Measurements from ENCODE around the gene CTU1.

Gene CTU1

DNA sequence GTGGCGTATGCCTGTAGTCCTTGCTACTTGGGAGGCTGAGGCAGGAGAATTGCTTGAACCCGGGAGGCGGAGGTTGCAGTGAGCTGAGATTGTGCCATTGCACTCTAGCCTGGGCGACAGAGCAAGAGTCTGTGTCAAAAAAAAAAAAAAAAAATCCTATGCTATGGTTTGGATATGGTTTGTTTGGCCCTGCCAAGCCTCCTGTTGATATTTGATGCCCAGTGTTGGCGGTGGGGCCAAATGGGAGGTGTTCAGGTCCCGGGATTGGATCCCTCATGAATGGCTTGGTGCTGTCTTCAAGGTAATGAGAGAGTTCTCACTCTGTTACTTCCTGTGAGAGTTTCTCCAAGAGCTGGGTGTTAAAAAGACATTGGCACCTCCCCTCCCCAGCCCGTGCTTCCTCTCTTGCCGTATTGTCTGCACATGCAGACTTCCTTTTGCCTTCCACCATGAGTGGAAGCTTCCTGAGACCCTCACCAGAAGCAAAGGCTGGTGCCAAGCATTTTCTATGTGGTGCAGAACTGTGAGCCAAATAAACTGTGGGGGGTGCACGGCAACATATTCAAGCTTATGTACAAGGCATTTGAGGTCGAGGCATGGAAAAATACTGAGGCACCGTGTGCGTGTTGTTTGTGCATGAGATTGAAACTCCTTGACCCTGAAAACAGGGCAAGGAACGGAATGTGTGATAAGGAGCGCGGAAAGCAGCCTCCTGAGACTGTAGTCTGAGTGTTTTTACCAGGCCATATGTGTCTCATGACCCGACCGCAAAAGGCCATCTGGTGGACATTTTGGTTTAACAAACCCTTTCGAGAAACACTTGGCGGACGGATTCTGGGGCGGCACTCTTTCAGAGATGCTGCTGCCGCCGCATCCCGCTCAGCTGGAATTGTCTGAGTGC lies 23.8 kb upstream of the CTU1 start:
- DNase-seq = no peak

- no peak for DNase-seq
These were observed 21.5 kb upstream of the CTU1 start for GRCh38 chr19:51129716-51130115.

GRCh38 chr19:51128227-51128626 lies 20.0 kb upstream of the CTU1 start:
- DNase-seq = no peak

- no peak for DNase-seq
These were observed 19.5 kb upstream of the CTU1 start for GRCh38 chr19:51127755-51128154.

DNA sequence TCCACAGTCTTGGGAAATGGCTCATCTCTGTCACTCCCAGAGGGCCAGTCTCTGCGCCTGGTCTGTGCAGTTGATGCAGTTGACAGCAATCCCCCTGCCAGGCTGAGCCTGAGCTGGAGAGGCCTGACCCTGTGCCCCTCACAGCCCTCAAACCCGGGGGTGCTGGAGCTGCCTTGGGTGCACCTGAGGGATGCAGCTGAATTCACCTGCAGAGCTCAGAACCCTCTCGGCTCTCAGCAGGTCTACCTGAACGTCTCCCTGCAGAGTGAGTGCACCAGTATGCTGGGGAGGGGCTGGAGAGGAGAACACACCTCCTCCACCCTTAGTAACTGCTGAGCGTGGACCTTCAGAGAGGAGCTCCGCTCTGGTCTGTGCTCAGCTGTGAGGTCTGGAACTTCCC lies 18.8 kb upstream of the CTU1 start:
- no peak for DNase-seq

DNA sequence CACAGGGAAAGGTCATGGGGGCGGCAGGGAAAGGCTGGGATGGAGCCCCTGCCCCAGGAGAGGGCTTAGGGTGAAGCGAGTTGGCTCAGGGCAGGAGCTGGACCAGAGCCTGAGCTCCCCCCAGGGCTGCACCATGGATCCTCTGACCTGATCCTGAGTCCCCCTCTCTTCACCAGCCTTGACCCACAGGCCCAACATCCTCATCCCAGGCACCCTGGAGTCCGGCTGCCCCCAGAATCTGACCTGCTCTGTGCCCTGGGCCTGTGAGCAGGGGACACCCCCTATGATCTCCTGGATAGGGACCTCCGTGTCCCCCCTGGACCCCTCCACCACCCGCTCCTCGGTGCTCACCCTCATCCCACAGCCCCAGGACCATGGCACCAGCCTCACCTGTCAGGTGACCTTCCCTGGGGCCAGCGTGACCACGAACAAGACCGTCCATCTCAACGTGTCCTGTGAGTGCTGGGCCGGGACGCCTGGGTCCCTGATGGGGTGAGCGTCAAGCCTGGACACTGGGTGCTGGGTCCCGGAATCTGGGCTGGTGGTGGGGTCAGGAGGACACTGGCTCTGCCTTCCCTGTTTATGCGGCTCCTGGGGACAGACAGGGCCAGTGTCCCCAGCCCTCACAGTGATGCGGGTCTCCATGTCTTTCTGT lies 17.3 kb upstream of the CTU1 start:
- DNase-seq = no peak

- no peak for DNase-seq
These were observed 16.5 kb upstream of the CTU1 start, which contains the start of gene SIGLEC9 for GRCh38 chr19:51124729-51125128. SIGLEC9 (plus strand) TSS chr19:51124906; CDS start chr19:51124975, 69 bp downstream.

- DNase-seq = no peak
These were observed 16.0 kb upstream of the CTU1 start for GRCh38 chr19:51124216-51124615.

GRCh38 chr19:51123802-51124201 lies 15.6 kb upstream of the CTU1 start:
- DNase-seq = no peak

DNA sequence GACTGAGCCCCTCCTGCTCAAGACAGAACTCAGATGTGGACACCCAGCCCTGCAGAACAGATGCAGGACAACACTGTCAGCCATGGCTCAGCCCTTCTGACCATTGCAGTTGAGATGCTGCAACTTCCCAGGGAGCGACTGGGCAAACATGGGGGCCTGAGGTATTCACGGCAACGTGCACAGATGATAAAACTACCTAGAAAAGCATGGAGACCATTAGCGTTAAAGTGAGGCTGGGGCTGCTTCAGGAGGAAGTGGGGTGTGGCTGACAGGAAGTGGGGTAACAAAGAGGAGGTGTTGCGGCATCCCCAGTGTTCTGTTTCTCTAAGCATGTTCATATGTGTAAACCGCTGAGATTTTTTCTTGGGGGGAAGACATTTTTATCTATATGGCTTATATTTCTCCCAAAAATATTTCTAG lies 15.2 kb upstream of the CTU1 start:
- DNase-seq = no peak

GRCh38 chr19:51122112-51122981 lies 14.1 kb upstream of the CTU1 start:
- no peak for DNase-seq

- no peak for DNase-seq
These were observed 13.0 kb upstream of the CTU1 start for GRCh38 chr19:51121257-51121656.

DNA sequence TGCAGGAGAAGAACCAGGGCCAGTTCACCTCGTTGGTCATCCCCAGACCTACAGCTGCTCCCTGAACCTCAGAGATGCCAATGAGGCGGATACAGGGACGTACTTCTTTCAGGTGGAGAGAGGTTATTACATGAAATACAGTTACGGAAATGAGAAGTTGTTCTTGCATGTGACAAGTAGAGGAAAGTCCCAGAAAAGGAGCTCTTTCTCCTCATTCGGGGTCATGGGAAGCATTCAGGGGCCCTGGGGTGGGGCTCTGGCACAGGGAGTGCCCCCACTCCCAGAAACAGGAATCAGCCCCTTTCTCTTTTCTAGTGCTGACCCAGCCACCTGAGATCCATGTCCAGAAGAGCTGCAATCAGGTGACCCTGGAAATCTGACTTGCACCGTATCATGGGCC lies 12.0 kb upstream of the CTU1 start:
- DNase-seq = no peak

- DNase-seq = no peak
These were observed 11.4 kb upstream of the CTU1 start for GRCh38 chr19:51119611-51120010.

DNA sequence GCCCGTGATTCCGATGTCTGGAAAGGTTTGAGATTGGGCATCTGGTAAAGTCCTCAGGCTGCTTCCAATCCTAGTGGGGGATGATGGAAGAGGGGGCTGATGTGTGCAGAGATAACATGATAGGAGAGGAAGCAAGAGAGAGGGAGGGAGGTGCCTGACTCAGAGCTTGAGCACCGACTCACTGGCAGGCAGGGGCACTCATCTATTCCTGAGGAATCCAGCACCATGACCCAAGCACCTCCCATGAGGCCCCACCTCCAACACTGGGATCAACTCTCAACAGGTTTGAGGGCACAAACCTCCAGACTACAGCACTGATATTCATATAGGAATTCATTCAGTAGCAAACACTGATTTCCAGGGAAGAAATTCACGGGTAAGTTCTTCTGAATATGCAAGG lies 10.9 kb upstream of the CTU1 start:
- no peak for DNase-seq

- DNase-seq = no peak
These were observed 8.6 kb upstream of the CTU1 start for GRCh38 chr19:51116736-51117286.

GRCh38 chr19:51114087-51114729 lies 6.0 kb upstream of the CTU1 start:
- no peak for DNase-seq

GRCh38 chr19:51111606-51112005 lies 3.4 kb upstream of the CTU1 start:
- DNase-seq = no peak

DNA sequence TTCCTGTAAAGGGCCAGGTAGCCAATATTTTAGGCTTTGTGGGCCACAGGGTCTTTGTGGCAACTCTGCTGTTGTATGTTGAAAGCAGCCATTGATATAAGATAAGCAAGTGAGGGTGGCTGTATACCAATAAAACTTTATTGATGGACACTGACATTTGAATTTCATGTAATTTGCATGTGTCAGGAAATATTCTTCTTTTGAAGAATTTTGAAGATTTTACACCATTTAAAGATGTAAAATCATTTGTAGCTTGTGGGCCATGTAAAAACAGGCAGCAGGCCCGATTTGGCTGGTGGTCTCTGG lies 2.4 kb upstream of the CTU1 start:
- no peak for DNase-seq

DNA sequence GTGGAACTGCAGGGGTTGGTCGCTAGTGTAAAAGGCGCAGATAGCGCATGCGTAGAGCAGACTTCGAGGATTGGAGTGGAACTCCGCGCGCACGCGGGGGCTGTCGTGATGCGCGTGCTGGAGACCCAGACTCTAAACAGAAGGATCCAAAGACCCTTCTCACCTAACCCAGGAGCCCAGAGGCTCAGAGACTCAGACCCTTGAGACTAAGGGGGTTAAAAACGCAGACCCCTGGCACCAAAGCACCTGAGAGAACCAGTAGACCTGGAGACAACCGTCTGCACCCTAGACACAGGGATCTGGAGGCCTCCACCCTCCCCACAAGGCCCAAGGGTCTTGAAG lies 567 bp upstream of the CTU1 start:
- no peak for DNase-seq

- DNase-seq = no peak
These were observed 673 bp downstream of the CTU1 start for GRCh38 chr19:51107406-51108065.

GRCh38 chr19:51103926-51104341 lies 4.3 kb downstream of the CTU1 start:
- no peak for DNase-seq
